HepG2 (cell line): ENCODE data around the gene NELFCD. TPM values are rescaled to one million over a fixed set of nuclear protein-coding genes. Genes with fewer than 3 reads are reported as not detected.

Source experiments
- ATM ChIP-seq: fragments of 450-650 bp; IDR thresholded peaks from 2 replicates; pipeline ENCODE4 v1.7.1; 2017; ENCODE audit warnings: mild to moderate bottlenecking, borderline replicate concordance
- HDAC6 ChIP-seq: fragments of 200-600 bp; sonication (generic); IDR thresholded peaks from 2 replicates; pipeline ENCODE4 v1.7.0; 2017; ENCODE audit warnings: mild to moderate bottlenecking, antibody characterized with exemption, low read length, low read depth
- ISL2 ChIP-seq: sonication (generic); formaldehyde crosslinking; IDR thresholded peaks from 2 replicates; pipeline ENCODE4 v1.5.0; 2020; ENCODE audit warnings: missing genetic modification reagents
- JDP2 ChIP-seq: sonication (generic); formaldehyde crosslinking; IDR thresholded peaks from 2 replicates; pipeline ENCODE4 v1.8.1; 2022; ENCODE audit warnings: missing genetic modification reagents, borderline replicate concordance
- MAF1 ChIP-seq: sonication (generic); formaldehyde crosslinking; IDR thresholded peaks from 2 replicates; pipeline ENCODE4 v1.5.0; 2020; ENCODE audit warnings: missing genetic modification reagents, borderline replicate concordance
- PTBP1 ChIP-seq: fragments of 200-400 bp; formaldehyde crosslinking; IDR thresholded peaks from 2 replicates; pipeline ENCODE4 v1.6.1; 2018; ENCODE audit warnings: low read length, low read depth; ENCODE audit not compliant: poor library complexity, severe bottlenecking
- STAT5B ChIP-seq: sonication (generic); formaldehyde crosslinking; IDR thresholded peaks from 2 replicates; pipeline ENCODE4 v1.4.0; 2020; ENCODE audit warnings: missing genetic modification reagents
- TGIF2 ChIP-seq: IDR thresholded peaks from 2 replicates; pipeline ENCODE4 v1.6.1; 2016; ENCODE audit warnings: control low read depth, missing compliant biosample characterization
- TOE1 ChIP-seq: sonication (generic); formaldehyde crosslinking; IDR thresholded peaks from 2 replicates; pipeline ENCODE4 v1.4.0; 2020; ENCODE audit warnings: mild to moderate bottlenecking, missing genetic modification reagents
- ZFP90 ChIP-seq: sonication (generic); formaldehyde crosslinking; IDR thresholded peaks from 2 replicates; pipeline ENCODE4 v1.8.0; 2022; ENCODE audit warnings: missing genetic modification reagents, mild to moderate bottlenecking, inconsistent platforms, borderline replicate concordance
- ZNF10 ChIP-seq: sonication (generic); formaldehyde crosslinking; IDR thresholded peaks from 2 replicates; pipeline ENCODE4 v1.4.0; 2020; ENCODE audit warnings: mild to moderate bottlenecking, low read depth, missing genetic modification reagents, borderline replicate concordance
- ZNF101 ChIP-seq: sonication (generic); formaldehyde crosslinking; IDR thresholded peaks from 2 replicates; pipeline ENCODE4 v1.4.0; 2020; ENCODE audit warnings: mild to moderate bottlenecking, low read depth, missing genetic modification reagents, borderline replicate concordance
- ZNF383 ChIP-seq: sonication (generic); formaldehyde crosslinking; IDR thresholded peaks from 2 replicates; pipeline ENCODE4 v1.4.0; 2020; ENCODE audit warnings: missing genetic modification reagents, mild to moderate bottlenecking, borderline replicate concordance
- ZNF772 ChIP-seq: sonication (generic); formaldehyde crosslinking; IDR thresholded peaks from 2 replicates; pipeline ENCODE4 v1.5.0; 2020; ENCODE audit warnings: mild to moderate bottlenecking, missing genetic modification reagents
- ZSCAN12 ChIP-seq: sonication (generic); formaldehyde crosslinking; IDR thresholded peaks from 2 replicates; pipeline ENCODE4 v1.9.0; 2021; ENCODE audit warnings: mild to moderate bottlenecking, missing genetic modification reagents
- polyA plus RNA-seq, 8 experiments: library from polyadenylated mRNA; depleted of rRNA in 3 of 8; stranded (reverse) in 7 of 8; unstranded in 1 of 8; fragments of >200 nt; fragmentation: Illumina TruSeq in 4 of 8; extraction: Trizol in 4 of 8; gene quantifications; 2 replicates each; pipeline versions ENCODE4 v1.2.1 to v1.2.3, GENCODE V29; 2011 to 2016; ENCODE audit warnings: low read depth in 4 of 8, missing spikeins in 1 of 8, mixed read lengths in 1 of 8; ENCODE audit not compliant: insufficient read depth in 1 of 8
- total RNA-seq, 5 experiments: library from RNA; depleted of rRNA; stranded (reverse); fragments of >200 nt; fragmentation: Illumina TruSeq; extraction: Trizol; gene quantifications; 2 replicates each; pipeline ENCODE4 v1.2.3, GENCODE V29; 2016; ENCODE audit warnings: low read depth in 1 of 5
- TF ChIP-seq, protein P1 (sequence below): sonication (generic); formaldehyde crosslinking; IDR thresholded peaks from 2 replicates; pipeline ENCODE4 v1.5.1; 2020; ENCODE audit warnings: missing genetic modification reagents, mild to moderate bottlenecking, borderline replicate concordance
- TF ChIP-seq, protein P2 (sequence below): IDR thresholded peaks from 2 replicates; pipeline ENCODE4 v1.6.1; 2016
- TF ChIP-seq, protein P3 (sequence below): sonication (generic); formaldehyde crosslinking; IDR thresholded peaks from 2 replicates; pipeline ENCODE4 v1.4.0; 2020; ENCODE audit warnings: mild to moderate bottlenecking, missing genetic modification reagents
- TF ChIP-seq, protein P4 (sequence below): sonication (generic); formaldehyde crosslinking; IDR thresholded peaks from 2 replicates; pipeline ENCODE4 v1.5.1; 2020; ENCODE audit warnings: missing genetic modification reagents, mild to moderate bottlenecking, borderline replicate concordance
- TF ChIP-seq, protein P5 (sequence below): sonication (generic); formaldehyde crosslinking; IDR thresholded peaks from 2 replicates; pipeline ENCODE4 v1.8.1; 2023; ENCODE audit warnings: missing genetic modification reagents, inconsistent platforms, borderline replicate concordance

The NELFCD gene
- total and polyA plus RNA-seq, 2 of the 13 experiments (the other 11 are each of a cell fraction or from before 2014, with no cell fraction given): 159 to 203 TPM

DNA sequence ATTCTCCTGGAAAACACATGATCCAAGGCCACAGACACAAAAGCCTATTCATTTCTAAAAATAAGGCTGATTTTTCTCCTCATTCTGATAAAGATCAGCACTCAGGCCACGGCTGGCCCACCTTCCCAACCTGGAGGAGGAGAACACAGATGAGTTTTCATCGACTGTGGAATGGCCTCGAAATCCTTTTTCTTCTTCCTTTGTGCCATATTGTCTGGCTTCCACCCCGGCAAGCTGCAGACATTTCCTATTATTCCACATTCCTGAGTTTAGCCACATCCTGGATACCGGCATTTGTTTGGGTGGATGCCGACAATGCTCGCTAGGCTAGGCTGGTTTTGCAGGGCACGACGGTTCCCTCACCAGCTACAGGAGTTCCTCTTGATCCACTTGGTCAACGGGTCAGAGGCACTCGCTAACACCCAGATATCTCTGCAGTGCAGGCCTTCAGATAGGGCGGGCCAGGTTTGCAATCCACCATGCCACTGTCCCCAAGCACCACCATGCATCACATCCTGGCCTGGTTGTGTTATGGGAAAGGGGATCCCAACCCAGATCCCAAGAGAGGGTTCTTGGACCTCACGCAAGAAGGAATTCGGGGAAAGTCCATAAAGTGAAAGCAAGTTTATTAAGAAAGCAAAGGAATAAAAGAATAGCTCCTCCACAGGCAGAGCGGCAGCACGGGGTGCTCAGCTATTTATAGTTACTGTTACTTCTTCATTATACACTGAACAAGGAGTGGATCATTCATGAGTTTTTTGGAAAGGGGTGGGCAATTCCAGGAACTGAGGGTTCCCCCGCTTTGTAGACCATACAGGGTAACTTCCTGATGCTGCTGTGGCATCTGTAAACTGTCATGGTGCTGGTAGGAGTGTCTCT lies 30.2 kb downstream of the NELFCD start (continued):
- TF ChIP-seq, protein P1, sequence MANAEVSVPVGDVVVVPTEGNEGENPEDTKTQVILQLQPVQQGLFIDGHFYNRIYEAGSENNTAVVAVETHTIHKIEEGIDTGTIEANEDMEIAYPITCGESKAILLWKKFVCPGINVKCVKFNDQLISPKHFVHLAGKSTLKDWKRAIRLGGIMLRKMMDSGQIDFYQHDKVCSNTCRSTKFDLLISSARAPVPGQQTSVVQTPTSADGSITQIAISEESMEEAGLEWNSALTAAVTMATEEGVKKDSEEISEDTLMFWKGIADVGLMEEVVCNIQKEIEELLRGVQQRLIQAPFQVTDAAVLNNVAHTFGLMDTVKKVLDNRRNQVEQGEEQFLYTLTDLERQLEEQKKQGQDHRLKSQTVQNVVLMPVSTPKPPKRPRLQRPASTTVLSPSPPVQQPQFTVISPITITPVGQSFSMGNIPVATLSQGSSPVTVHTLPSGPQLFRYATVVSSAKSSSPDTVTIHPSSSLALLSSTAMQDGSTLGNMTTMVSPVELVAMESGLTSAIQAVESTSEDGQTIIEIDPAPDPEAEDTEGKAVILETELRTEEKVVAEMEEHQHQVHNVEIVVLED (CRISPR knock-in tag): no peak
- TF ChIP-seq ZNF10: no peak
- no peak for TF ChIP-seq TGIF2 (CRISPR knock-in tag)
- TF ChIP-seq, protein P2, sequence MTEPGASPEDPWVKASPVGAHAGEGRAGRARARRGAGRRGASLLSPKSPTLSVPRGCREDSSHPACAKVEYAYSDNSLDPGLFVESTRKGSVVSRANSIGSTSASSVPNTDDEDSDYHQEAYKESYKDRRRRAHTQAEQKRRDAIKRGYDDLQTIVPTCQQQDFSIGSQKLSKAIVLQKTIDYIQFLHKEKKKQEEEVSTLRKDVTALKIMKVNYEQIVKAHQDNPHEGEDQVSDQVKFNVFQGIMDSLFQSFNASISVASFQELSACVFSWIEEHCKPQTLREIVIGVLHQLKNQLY: no peak; the same call in 1 of the 2 replicates
- TF ChIP-seq HDAC6: no peak
- TF ChIP-seq TOE1 (CRISPR knock-in tag): no peak
- TF ChIP-seq ISL2 (CRISPR knock-in tag): no peak
- no peak for TF ChIP-seq ZNF101
- TF ChIP-seq PTBP1: no peak
- TF ChIP-seq ZNF772: no peak
- TF ChIP-seq ZFP90 (CRISPR knock-in tag): no peak
- TF ChIP-seq, protein P3, sequence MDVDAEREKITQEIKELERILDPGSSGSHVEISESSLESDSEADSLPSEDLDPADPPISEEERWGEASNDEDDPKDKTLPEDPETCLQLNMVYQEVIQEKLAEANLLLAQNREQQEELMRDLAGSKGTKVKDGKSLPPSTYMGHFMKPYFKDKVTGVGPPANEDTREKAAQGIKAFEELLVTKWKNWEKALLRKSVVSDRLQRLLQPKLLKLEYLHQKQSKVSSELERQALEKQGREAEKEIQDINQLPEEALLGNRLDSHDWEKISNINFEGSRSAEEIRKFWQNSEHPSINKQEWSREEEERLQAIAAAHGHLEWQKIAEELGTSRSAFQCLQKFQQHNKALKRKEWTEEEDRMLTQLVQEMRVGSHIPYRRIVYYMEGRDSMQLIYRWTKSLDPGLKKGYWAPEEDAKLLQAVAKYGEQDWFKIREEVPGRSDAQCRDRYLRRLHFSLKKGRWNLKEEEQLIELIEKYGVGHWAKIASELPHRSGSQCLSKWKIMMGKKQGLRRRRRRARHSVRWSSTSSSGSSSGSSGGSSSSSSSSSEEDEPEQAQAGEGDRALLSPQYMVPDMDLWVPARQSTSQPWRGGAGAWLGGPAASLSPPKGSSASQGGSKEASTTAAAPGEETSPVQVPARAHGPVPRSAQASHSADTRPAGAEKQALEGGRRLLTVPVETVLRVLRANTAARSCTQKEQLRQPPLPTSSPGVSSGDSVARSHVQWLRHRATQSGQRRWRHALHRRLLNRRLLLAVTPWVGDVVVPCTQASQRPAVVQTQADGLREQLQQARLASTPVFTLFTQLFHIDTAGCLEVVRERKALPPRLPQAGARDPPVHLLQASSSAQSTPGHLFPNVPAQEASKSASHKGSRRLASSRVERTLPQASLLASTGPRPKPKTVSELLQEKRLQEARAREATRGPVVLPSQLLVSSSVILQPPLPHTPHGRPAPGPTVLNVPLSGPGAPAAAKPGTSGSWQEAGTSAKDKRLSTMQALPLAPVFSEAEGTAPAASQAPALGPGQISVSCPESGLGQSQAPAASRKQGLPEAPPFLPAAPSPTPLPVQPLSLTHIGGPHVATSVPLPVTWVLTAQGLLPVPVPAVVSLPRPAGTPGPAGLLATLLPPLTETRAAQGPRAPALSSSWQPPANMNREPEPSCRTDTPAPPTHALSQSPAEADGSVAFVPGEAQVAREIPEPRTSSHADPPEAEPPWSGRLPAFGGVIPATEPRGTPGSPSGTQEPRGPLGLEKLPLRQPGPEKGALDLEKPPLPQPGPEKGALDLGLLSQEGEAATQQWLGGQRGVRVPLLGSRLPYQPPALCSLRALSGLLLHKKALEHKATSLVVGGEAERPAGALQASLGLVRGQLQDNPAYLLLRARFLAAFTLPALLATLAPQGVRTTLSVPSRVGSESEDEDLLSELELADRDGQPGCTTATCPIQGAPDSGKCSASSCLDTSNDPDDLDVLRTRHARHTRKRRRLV (CRISPR knock-in tag): no peak
- no peak for TF ChIP-seq ZSCAN12 (CRISPR knock-in tag)
- TF ChIP-seq JDP2 (CRISPR knock-in tag): no peak
- TF ChIP-seq, protein P4, sequence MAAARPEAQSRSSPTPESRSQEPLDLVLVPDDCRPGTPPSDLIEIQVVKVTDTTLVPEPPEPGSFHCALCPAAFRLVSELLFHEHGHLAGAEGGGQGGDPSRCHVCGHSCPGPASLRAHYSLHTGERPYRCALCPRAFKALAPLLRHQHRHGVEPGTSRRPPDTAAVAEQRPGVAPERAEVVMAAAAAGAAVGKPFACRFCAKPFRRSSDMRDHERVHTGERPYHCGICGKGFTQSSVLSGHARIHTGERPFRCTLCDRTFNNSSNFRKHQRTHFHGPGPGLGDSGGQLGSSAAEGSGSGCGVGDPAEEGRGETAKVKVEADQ (CRISPR knock-in tag): no peak
- TF ChIP-seq, protein P5, sequence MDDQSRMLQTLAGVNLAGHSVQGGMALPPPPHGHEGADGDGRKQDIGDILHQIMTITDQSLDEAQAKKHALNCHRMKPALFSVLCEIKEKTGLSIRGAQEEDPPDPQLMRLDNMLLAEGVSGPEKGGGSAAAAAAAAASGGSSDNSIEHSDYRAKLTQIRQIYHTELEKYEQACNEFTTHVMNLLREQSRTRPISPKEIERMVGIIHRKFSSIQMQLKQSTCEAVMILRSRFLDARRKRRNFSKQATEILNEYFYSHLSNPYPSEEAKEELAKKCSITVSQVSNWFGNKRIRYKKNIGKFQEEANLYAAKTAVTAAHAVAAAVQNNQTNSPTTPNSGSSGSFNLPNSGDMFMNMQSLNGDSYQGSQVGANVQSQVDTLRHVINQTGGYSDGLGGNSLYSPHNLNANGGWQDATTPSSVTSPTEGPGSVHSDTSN: no peak
- no peak for TF ChIP-seq MAF1 (CRISPR knock-in tag)
- no peak for TF ChIP-seq STAT5B (CRISPR knock-in tag)
- no peak for TF ChIP-seq ZNF383 (CRISPR knock-in tag)
- TF ChIP-seq ATM: no peak
